HG02981 (cell line): ENCODE measurements around the gene SLC17A7.
"Not testable (repeated sequence)": the region's sequence is repeated elsewhere in the genome, so short reads cannot be mapped to it uniquely, and the experiment has no call there.

Source experiments
- ATAC-seq: cut with Tn5 transposase; IDR thresholded peaks from one replicate; pipeline ENCODE4 v1.9.1; 2021; ENCODE audit warnings: mild to moderate bottlenecking, moderate library complexity; ENCODE audit not compliant: unreplicated experiment

SLC17A7 gene

DNA sequence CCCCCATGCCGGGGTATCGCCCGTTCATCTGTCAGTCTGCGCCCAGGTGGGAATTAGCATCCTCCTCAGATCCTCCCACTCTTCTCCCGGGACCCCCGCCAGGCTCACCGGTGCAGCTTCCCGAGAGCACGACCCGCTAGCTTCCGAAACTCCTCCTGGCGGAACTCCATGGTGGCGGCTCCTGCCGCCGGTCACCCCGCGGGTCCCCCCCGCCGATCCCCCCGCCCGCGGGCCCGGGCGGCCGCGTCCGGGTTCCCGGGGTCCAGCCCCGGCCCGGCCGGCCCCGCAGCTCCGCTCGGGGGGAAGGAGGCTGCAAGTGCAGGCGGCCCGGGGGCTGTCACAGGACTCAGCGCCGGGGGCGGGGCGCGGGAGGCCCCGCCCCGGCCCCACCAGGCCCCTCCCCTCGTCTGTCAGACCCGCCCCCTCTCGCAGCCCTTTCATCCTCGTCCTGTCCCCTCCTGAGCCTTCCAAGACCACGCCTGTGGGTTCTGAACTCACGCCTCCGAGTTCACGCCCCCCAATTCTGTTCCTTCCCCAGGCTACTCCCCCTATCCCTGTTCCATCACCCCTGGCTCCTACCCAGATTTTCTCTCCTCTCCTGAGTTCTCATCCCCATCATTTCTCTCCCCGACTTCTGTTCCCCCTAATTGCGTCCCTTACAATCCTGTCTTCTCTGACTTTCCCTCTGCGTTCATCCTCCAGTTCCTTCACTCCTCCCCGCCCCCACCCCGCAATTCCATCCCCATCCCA lies at the start of gene SLC17A7:
TSS of gene SLC17A7 (minus strand) at position 318 of the 750 bp plus-strand sequence. CDS start at position 170, 148 bp downstream.
- no peak for ATAC-seq

DNA sequence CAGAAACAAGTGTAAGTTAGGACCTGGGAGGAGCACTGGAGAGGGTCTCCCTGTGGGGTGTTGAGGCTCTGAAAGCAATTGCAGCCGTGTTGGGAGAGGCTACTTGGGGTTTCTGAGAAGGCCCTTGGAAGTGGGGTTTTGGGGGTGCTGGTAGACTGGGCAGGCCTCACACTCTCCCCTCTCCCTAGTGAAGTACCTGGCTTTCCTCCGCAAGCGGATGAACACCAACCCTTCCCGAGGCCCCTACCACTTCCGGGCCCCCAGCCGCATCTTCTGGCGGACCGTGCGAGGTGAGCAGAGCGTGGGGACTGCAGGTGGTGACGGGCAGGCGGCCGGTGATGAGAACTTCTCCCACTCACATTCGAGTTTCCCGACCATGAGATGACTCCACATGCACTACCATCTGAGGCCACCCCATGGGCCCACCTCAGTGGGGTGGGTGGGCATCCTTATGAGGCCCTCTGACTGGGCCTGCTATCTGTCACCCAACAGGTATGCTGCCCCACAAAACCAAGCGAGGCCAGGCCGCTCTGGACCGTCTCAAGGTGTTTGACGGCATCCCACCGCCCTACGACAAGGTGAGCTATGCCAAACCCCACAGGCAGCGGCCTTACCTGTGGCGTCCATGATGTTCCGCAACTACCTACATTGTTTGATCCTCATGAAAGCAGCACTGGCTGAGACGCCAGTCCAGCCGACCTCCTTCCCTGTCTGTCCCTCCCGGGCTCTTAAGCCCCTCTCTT lies 49.1 kb upstream of the SLC17A7 start:
- ATAC-seq: no peak

DNA sequence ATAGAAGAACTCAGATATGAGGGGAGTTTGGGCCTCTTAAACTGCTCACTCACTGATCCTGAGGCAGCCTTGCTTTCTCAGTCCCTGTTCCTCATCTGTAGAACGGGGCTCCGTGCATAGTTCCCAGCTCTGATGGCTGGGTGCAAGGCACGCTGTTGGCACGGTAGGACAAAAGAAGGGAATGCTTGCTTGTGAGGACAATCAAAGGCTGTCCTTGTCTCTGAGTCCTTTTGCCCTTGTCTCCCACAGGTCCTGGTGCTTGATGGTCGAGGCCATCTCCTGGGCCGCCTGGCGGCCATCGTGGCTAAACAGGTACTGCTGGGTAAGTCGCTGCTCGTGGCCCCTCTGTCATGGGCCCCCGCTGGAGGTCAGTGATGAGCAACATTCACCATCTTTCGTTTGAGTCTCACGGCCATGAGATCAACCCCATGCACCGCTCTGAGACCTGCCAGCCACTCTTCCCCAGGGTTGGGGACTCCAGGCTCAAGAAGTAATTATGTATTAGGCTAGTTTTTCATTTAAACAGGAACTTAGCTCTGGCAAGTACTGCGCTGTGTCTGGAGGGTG lies 48.4 kb upstream of the SLC17A7 start:
- no peak for ATAC-seq

DNA sequence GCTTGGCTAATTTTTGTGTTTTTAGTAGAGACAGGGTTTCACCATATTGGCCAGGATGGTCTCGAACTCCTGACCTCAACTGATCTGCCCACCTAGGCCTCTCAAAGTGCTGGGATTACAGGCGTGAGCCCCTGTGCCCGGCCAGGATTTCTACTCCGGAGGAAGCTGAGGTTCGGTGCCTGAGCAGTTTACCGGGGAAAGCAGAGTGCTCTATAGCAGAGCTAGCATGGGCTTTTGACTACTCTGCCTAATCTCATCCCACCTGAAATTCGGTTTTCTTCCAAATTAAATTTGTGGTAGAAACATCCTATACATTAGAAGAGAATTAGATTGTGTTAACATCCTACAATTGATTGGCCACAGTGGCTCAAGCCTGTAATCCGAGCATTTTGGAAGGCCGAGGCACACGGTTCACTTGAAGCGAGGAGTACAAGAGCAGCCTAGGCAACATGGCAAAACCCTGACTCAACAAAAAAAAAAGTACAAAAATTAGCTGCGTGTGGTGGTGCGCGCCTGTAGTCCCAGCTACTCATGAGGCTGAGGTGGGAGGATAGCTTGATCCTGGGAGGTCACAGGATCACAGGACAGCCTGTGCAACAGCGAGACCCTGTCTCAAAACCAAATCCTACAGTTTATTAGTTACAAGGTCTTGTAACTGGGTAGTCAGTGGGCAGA lies 47.7 kb upstream of the SLC17A7 start:
- ATAC-seq: no peak

DNA sequence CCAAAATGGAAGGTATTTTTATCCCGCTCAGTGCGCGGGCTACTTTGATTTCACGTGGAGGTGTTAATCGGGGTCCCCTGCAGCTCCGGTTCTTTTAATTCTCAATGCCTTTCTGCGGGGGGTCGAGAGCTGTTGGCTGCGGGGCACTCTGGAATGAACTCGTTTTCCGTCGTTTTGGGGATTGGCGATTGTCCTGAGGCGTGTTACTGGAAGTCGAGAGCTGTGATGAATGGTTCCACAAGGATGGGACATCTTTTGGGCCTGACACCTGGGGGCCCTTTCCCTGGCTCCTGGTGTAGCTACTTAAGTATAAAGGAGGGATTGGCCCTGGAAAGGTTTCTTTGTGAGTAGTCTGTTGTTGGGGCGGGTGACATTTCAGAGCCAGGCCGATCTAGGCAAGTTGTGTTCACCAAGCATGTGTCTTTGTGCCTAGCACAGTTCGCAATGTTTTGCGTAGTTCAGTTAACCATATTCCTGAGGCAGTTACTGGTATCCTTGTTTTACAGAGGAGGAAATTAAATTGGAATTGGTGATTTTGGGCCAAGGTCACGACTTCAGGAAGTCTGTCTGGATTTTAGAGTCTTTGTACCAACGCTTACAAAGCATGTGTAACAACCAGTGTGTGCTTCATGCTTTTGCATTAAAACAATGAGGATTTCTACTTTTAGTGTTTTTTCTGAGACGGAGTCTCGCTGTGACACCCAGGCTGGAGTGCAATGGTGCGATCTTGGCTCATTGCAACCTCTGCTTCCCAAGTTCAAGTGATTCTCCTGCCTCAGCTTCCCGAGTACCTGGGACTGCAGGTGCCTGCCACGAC lies 46.9 kb upstream of the SLC17A7 start:
- no peak for ATAC-seq

DNA sequence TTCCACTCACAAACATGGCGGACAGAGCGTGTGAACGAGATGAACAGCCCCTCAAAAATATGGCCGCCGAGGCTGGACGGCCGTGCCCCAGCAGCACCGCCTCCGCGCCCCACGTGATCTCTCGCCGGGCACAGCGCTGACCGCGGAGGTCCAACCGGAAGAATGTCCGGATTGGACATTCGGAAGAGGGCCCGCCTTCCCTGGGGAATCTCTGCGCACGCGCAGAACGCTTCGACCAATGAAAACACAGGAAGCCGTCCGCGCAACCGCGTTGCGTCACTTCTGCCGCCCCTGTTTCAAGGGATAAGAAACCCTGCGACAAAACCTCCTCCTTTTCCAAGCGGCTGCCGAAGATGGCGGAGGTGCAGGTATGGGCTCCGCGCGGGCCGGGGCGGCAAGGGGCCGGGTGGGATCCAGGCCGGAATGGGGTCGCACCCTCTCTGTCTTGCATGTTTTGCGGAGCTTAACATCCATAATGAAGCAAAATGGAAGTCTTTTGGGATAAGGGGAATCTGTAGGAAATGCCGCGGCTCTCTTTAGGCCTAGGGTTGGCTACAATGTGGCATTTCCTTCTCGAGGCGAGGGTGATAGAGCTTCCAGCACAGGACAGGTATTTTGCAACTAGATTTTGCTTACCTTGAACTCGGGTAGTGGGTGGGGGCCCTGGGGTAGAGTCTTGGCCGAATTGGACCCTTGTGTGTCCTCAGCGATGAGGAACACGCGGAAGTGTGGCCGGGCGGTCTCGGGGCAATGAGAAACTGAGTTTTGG lies 46.1 kb upstream of the SLC17A7 start, which contains the start of gene RPL13A:
TSS of gene RPL13A (plus strand) at position 332 of the 769 bp plus-strand sequence. CDS start at position 354, 22 bp downstream.
- ATAC-seq: peak; percentile 89

DNA sequence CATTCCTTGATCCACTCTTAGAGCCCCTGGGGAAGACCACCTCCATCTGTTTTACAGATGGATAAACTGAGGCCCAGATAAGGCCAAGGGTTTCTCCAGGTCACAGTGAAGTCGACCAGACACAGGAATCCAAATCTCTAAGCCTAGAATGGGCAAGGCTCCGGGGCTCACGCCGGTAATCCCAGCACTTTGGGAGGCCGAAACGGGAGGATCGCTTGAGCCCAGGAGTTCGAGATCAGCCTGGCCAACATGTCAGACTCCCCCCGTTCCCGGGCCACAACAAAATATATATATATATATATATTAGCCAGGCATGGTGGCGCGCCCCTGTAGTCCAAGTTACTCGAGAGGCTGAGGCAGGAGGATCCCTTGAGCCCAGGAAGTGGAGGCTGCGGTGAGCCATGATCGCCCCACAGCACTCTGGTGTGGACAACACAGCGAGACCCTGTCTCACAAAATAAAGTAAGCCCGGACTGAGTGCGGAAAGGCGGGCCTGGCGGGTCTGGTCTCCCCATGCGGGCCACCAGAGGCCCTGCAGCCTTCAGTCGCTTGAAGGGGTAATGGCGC lies 45.5 kb upstream of the SLC17A7 start:
- no peak for ATAC-seq

DNA sequence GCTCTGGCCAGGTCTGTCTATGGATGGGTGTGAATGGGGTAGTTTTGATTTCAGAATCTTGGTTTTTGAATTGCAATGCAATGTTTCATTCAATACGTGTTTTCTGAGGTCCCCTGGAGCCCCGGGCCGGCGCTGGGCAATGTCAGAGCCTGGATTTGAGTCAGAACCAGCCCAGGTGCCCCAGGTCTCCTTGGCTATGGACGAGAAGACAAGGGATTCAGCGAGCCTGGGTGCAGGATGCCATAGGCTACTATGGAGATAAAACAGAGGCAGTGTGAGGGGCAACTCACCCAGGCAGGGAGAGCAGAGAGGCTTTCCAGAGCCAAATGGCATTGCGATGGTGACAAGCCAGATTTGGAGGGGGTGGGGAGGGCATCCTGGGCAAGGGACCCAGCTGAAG lies 44.9 kb upstream of the SLC17A7 start:
- no peak for ATAC-seq

DNA sequence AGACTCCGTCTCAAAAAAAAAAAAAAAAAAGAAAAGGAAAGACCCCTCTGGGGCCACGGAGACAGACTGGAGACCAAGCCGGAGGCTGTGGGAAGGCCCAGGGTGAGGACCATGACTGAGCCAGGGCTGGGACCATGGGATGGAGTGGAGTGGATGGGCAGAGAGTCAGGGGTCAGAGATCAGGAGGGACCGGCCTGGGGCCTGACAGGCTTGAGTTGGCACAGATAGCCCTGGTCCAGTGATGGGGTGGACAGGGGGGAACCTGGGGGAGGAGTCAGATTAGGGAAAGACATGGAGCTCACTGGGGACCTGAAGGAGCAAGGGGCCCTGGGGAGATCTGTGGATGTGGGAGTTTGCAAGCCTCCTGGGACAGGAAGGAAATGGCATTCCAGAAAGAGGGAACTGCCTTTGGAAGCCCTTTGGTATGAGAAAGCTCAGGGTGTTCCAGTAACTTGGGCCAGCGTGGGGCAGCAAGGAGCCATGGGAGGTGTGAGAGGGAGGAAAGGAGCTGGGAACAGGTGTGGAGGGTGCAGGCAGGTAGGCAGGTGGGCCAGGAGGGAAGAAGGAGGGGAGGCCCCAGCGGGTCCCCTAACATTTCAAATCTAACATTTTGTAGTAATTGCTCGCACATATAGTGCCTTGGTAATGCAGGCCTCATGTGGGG lies 39.8 kb upstream of the SLC17A7 start:
- ATAC-seq: no peak

DNA sequence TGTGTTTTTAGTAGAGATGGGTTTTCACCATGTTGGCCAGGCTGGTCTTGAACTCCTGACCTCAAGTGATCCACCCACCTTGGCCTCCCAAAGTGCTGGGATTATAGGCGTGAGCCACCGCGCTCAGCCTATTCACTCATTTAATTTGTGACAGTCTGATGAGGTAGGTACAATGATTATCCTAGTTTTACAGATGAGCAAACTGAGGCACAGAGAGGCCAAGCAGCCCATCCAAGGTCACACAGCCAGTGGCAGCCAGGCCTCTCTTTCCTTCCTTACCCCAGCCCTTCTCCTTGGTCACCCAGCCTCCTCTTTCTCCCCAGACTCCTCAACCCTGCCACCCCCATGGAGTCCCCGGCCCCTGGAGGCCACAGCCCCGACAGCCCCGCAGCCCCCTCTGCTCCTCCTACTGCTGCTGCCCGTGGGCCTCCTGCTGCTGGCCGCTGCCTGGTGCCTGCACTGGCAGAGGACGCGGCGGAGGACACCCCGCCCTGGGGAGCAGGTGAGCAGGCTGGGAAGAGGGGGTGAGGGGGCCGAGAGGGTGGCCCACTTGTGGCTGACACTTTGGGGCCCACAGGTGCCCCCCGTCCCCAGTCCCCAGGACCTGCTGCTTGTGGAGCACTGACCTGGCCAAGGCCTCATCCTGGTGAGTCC lies 38.8 kb upstream of the SLC17A7 start:
- ATAC-seq: no peak

DNA sequence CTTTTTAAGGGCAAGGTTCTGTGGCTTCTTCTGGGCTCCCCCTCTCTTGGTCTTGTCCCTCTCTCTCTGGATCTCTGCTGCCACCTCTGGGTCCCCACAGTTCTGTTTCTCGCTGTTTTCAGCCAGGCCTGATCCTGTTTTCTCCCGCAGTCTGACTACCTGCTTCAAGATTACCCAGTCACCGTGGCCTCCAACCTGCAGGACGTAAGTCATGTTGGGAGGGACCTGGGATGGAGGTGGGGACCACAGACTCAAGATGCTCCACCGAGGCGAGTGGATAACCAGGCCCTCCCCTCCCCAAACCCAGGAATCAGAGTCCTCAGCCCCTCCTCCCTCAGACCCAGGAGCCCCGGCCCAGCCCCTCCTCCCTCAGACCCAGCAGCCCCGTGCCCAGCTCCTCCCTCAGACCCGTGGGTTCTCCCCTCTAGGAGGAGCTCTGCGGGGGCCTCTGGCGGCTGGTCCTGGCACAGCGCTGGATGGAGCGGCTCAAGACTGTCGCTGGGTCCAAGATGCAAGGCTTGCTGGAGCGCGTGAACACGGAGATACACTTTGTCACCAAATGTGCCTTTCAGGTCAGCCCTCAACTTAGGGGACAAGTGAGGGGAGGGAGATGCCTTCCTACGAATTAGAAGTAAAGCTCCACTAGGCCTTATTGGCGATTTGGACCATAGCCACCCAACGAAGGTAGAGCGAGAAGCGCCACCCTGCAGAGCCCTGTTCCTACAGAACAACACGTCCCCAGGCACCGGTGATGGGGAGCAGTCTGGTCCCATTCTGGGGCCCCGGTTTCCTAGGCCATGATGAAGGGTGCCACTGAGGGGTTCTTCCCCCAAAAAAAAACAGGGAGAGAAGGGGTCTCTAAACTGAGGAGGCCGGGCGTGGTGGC lies 34.9 kb upstream of the SLC17A7 start:
- no peak for ATAC-seq

DNA sequence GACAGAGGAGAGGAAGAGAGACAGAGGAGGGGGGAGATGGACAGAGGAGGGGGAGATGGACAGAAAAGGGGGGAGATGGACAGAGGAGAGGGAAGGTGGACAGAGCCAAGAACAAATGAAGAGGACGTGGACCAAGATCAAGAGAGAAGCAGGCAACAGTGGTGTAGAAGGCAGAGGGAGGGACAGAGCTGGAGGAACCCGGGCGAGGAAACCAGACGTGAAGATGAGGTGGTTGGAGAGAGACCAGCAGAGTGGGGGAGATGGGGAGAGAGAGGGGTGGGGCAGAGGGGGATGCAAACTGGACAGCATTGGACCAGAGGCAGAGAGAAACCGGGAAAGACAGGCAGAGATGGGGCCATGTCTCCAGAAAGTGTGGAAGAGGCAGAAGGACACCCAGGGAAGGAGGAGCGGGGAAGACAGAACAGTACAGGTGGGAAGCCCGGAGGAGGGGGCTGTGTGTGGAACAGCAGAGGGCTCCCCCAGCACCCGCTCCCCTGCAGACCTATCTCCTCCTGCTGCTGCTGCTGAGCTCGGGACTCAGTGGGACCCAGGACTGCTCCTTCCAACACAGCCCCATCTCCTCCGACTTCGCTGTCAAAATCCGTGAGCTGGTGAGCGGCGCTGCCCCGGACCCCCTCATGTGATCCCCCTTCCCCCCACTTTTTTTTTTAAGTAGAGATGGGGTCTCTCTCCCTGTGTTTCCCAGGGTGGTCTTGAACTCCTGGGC lies 34.0 kb upstream of the SLC17A7 start:
- no peak for ATAC-seq

DNA sequence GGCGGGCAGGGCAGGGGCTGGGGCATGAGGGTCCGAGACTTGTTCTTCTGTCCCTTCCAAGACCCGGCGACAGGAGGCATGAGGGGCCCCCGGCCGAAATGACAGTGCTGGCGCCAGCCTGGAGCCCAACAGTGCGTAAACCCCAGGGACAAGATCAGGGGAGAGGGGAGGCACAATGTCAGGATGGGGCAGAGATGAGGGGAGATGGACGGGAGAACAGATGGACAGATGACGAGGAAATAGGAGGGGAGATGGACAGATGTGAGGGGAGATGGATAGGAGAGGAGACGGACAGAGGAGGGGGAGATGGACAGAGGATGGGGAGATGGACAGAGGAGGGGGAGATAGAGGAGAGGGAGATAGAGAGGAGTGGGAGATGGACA lies 33.2 kb upstream of the SLC17A7 start:
- no peak for ATAC-seq

DNA sequence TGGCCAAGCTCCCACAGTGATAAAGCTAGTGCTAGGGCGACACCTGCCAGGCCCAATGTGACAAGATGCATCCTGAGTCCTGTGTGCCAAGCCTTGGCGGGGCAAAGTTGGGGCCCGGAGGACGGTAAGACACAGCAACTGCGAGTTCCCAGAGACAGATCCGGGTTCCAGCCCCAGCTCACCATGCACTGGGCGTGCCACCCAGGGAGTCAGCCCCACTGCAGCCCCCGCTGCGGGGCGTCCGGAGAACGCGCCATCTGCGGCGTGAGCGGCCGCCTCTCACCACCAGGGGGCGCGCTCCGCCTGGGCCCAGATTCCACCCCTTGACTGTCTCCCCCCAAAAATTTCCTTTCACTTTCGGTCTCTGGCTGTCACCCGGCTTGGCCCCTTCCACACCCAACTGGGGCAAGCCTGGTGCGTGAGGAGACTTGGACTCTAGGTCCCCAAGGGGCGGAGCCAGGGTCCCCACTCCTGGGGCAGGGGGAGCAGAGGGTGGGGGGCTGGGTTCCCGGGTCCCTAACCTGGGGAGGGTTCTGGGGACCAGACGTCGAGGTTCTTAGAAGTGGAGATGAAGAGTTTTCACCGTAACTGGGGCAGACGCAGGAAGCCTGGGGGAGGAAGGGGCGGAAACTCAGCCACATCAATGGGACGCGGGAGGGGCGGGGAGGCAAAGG lies 32.7 kb upstream of the SLC17A7 start, which contains the start of gene FLT3LG:
TSS of gene FLT3LG (plus strand) at position 348 of the 674 bp plus-strand sequence. CDS start 425 bp downstream, outside the sequence.
- peak; percentile 35 for ATAC-seq

DNA sequence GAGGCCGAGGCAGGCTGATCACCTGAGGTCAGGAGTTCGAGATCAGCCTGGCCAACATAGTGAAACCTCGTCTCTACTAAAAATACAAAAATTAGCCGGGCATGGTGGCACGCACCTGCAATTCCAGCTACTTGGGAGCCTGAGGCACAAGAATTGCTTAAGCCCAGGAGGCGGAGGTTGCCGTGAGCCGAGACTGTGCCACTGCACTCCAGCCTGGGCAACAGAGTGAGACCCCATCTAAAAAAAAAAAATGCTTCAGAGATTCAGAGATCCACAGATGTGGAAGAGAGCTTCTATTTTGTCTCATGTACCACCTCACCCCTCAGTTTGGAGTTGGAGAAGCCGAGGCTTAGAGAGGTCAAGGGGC lies 32.2 kb upstream of the SLC17A7 start:
- not testable (repeated sequence) for ATAC-seq

DNA sequence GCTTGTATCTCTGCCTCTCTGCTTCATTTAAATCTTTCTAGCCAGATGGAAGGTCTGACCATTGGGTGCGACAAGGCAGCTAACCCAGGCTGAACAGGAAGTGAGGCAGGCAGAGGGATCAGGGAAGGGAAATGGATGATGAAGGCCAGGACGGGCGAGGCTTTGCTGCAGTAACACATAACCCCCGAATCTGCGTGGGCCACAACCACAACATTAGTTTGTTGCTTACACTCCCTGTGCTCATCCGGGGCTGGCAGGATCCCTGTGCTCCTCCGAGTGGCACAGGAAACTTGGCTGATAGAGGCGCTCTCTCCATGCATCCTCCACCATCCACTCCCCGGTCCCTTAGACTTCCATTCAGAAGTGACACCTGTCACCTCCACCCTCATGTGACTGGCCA lies 31.6 kb upstream of the SLC17A7 start:
- no peak for ATAC-seq
